EH (cell line): ENCODE measurements around the gene ARL5B.
A peak's percentile ranks its signal among the peaks of the same experiment; 100 is the strongest.
"Not testable (repeated sequence)": the region's sequence is repeated elsewhere in the genome, so short reads cannot be mapped to it uniquely, and the experiment has no call there.

Experiments
- DNase-seq: peaks from one replicate; pipeline ENCODE4 v3.0.0-alpha.2; 2015; ENCODE audit warnings: low read depth

The ARL5B gene, protein sequence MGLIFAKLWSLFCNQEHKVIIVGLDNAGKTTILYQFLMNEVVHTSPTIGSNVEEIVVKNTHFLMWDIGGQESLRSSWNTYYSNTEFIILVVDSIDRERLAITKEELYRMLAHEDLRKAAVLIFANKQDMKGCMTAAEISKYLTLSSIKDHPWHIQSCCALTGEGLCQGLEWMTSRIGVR

DNA sequence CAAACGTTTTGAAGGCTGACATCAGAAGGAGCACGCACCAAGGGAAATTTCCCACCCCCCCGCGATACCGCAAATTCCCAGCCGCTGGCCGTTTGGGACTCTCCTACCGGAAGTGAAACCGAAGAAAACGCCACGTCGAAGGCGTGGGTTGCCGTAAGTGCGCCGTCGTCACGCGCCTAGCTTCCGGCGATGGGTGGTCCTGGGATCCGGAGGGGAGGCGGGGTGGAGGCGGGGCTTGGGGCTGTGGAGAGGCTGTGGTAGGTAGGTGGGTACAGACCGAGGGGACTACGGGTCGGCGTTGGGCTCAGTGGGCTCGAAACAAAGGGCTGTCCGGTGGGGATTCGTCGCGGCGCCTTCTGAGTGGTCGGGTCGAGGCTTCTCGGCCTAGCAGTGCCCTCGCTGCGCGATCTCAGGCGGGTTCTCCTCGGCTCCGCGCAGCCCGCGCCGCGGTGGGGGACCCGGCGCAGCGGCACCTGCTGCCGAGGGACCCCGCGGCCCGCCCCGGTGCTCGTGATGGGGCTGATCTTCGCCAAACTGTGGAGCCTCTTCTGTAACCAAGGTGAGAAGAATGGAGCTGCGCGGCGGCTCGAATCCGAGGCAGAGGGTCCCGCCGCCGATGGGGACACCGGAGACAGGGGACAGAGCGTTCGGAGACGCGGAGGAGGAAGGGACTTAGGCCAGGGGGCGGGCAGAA lies at the start of gene ARL5B:
ARL5B (plus strand) TSS at position 307 of the 694 bp plus-strand sequence; CDS start at position 514, 207 bp downstream.
- peak; percentile 99 for DNase-seq

DNA sequence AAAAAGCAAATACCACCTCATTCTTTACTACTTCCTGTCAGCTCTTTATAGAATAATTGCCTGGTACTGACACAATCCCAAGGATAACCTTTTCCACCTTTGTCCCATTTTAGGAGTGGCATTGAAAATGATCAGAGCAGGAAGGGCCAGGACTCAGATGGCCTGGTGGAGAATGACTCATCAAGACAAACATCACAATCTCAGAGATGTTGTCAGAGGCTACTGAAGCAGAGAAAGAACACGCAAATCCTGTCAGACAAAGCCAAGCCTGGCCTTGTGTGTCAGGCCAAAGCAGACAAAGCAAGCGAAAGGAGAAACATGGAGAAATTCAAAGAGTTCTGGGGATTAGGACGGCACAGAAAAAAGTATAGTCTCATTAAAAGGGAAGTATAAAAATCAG lies 48.7 kb upstream of the ARL5B start:
- DNase-seq, result peak; percentile 77

DNA sequence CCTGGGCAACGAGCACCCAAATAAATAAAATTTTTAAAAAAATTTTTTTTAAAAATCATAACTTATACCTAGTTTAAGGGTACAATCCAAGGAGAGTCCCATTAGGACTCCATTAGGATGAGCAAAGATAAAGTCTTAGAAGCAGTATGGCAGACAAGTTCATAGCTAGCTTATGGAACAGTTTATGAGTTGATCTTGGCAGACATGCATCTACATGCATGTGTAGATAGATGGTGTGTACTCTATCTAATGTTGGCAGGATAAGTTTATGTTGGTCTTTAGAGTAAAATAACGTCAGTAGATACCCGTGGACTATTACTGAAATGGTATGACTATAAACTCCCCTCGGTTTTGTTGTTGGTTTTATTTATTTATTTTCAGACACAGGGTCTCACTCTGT lies 48.1 kb upstream of the ARL5B start:
- DNase-seq, result no peak

DNA sequence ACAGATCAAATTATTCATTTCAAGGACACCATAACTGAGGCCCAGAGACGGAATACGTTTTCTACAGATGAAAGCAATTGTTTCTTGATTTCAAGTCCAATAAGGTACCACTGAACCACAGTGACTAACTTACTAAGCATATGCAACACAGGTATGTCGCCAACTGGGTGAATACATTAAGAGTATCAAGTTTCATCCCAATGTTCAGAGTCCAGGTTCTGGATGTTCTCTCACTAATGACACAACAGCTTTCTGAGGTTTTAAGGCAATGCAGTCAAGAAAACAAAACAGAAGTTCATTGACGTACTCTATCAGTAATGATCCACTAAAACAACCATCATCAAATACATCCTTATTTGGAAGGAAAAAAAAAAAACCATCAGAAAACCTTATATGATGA lies 43.6 kb upstream of the ARL5B start:
- DNase-seq, result no peak

DNA sequence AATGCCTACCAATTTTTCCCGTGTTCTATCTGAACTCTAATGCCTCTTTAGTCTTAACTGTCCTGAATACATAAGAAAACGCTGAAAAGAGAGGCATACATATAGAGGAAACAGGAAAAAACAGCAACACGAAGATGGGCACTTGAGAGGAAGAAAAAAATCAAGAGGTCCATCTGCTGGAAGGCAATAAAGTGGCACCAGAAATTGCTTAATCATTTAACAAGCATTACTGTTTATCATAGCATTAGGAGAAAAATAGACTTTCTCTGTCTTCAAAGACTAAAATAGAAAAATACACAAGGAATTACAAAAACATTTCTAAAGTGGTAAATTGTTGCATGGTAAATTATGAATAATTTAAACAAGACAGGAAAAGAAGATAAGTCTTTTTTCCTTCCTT lies 42.9 kb upstream of the ARL5B start:
- peak; percentile 14 for DNase-seq

DNA sequence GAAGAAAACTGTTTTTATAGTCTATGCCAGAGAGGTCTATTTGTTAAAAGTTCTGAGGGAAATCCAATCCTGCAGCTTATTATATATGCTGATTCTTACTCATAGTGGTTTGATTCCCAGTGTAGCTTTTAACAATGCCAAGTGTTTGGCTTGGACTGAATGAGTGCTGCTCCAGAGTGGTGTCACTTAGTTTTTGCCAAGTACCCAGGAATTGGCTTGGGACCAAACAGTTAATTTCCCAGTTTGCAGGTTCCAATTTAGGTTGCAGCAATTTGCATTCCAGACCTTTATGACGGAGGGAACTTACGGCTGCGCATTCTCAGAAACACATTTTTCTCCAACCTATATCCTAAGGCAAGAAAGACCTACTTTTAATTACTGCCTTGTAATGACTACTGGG lies 40.2 kb upstream of the ARL5B start:
- no peak for DNase-seq

DNA sequence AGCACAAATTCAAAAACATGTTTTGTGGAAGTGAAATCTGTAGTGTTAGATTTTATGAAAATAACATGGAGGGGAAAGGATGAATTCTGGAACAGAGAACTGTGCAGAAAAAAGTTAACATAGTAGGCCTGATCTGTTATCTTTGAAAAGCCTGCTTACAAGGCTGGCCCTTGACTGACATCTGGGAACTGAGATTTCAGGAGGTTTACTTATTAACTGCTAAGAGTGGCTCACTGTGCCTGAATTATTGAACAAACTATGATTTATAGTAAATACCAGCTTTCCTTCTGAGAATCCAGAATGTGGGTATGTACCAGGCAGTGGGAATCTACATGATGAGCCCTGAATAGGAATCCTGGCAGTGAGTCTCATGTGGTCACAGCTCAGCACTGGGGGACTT lies 38.4 kb upstream of the ARL5B start:
- DNase-seq, result no peak

DNA sequence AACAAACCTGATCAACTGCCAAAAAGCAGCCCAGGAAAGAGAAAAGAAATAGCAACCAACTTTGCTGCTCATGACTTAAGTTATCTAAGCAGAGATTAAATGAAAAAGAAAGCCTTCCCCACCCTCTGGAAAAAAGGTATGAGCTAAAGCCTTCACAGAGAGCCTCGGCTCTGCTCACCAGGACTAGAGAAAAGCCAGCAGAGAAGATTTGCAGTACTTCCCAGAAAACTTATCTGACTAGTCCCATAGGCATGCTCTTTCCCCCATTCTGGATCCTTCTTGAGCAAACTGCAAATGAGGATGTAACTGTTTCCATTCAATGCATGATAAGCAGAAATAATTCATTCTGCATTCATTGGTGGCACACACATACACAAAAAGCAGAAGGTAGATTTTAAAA lies 35.6 kb upstream of the ARL5B start:
- peak; percentile 49 for DNase-seq

DNA sequence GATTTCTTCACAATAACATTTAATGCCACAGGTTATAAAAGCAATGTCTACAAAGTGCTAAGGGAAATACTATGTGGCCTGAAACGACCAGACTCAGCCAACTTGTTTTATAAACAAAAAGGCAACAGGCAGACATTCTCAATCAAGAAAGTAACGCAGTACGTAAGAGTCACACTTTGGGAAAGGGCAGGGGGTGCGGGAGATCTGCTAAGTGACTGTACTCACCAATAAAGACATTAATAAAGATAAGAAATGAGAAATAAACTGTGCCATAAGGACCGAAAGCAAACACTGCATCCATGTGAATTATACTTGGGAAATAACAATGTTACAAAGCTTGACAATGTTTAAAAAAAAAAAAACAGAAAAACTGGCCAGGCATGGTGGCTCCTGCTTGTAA lies 33.3 kb upstream of the ARL5B start:
- no peak for DNase-seq

DNA sequence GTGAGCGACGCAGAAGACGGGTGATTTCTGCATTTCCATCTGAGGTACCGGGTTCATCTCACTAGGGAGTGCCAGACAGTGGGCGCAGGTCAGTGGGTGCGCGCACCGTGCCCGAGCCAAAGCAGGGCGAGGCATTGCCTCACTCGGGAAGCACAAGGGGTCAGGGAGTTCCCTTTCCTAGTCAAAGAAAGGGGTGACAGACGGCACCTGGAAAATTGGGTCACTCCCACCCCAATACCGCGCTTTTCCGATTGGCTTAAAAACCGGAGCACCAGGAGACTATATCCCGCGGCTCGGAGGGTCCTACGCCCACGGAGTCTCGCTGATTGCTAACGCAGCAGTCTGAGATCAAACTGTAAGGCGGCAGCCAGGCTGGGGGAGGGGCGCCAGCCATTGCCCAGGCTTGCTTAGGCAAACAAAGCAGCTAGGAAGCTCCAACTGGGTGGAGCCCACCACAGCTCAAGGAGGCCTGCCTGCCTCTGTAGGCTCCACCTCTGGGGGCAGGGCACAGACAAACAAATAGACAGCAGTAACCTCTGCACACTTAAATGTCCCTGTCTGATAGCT lies 31.7 kb upstream of the ARL5B start:
- peak; percentile 74 for DNase-seq

DNA sequence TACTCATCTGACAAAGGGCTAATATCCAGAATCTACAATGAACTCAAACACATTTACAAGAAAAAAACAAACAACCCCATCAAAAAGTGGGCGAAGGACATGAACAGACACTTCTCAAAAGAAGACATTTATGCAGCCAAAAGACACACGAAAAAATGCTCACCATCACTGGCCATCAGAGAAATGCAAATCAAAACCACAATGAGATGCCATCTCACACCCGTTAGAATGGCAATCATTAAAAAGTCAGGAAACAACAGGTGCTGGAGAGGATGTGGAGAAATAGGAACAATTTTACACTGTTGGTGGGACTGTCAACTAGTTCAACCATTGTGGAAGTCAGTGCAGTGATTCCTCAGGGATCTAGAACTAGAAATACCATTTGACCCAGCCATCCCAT lies 26.7 kb upstream of the ARL5B start:
- not testable (repeated sequence) for DNase-seq

DNA sequence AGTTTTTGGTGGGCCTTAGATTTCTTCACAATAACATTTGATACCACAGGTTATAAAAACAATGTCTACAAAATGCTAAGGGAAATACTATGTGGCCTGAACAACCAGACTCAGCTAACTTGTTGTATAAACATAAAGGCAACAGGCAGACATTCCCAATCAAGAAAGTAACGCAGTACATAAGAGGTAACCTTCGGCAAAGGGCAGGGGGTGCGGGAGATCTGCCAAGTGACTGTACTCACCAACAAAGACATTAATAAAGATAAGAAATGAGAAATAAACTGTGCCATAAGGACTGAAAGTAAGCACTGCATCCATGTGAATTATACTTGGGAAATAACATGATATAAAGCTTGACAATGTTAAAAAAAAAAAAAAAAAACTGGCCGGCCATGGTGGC lies 23.2 kb upstream of the ARL5B start:
- DNase-seq, result no peak

DNA sequence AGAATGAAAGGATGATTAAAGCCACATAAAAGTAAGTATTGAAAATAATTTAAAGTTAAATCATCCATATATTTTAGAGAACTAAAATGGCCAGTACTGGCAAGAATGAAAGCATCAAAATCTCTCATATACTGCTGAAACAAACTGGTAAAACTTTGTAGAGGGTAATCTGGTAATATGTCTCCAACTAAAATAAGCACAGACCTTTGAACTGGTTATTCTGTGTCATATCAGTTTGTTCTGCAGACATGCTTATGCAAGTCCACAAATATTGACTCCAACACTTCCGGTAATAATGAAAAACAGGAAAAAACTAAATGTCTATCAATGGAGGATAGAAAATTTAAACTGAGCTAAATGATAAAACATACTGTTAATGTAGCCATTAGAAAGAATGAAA lies 21.8 kb upstream of the ARL5B start:
- not testable (repeated sequence) for DNase-seq

DNA sequence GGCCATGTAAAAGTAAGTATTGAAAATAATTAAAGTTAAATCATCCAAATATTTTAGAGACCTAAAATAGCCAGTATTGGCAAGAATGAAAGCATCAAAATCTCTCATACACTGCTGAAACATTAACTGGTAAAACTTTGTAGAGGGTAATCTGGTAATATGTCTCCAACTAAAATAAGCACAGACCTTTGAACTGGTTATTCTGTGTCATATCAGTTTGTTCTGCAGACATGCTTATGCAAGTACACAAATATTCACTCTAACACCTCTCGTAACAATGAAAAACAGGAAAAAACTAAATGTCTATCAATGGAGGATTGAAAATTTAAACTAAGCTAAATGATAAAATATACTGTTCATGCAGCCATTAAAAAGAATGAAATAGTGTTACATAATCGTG lies 19.5 kb upstream of the ARL5B start:
- DNase-seq, result not testable (repeated sequence)

DNA sequence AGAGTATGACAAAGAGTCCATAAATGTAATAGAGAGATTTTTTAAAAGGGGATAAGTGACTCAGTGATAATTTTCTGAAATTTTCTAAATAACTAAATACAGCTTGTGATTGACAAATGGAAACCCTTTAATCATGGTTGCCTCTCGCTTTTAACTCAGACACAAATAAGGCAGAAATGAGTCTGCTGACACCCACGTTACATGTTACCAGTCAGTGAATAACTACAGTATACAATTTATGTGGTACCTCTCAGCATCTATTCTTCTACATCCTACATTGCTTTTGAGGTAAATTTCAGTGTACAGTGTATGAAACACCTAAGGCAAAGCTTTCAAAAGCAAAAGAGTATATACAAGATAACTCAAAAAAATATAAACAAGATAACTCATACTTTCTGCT lies 12.1 kb upstream of the ARL5B start:
- DNase-seq, result no peak

DNA sequence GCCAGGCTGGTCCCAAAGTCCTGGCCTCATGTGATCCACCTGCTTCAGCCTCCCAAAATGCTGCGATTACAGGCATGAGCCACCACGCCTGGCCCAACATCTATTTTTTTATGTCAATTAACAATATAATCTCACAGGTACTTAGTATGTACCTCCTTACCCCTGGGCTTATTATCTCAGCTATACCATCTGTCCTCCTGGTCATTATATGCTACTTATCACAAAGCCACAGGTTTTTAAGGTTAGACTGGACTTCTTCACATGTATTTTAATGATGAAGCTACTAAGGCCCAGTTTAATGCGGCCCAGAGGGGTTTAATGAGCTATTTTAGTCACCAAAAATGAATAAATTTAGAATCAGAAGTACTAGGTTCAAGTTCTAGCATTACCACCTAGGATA lies 11.3 kb upstream of the ARL5B start:
- no peak for DNase-seq

DNA sequence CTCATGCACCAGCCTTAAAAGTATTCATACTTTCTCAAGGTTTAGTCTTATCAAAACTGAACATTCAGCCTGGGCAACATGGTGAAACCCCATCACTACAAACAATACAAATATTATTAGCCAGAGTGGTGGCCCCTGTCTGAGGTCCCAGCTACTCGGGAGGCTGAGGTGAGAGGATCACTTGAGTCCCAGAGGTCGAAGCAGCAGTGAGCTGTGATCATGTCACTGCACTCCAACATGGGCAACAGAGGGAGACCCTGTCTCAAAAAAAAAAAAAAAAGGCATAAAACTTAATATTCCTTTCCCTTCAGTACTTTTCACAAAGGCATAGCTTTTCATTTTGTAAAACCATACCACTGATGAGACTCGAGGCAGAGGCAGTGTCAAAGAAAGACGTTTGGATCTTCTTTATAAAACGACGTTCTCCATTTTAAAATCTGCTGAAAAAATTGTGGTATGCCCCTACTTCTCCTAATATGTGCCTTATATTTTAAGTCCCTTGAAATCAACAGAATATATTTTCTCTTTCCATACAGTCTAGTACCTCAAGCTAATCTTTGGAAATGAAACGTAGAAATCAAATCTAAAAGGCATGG lies 9.8 kb upstream of the ARL5B start:
- DNase-seq, result no peak

DNA sequence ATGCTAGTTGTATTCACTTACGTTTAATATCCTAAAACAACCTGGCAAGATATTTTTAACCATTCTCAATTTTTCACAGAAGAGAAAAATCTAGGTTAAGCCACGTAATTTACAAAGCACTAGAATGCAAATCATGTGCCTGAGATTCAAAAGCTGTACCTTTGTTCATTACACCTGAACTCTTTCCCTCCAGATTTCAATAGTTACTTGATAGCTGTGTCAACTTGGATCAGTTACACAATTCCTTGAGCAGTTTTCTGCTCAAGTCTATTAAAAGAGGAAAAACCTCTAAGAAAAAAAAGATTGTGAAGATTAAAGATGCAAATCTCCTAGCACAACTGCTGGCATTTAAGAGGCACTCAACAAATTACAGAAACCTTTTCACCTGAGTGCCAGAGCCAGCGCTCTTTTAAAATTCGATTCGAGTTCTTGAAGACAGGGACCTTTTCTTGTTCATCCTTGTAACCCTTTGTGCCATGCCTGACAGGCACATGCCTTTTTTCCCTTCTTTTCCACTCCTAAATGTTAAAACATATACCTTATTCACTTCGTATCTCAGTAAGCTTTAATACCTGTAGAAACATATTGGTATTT lies 8.7 kb upstream of the ARL5B start:
- DNase-seq, result no peak

DNA sequence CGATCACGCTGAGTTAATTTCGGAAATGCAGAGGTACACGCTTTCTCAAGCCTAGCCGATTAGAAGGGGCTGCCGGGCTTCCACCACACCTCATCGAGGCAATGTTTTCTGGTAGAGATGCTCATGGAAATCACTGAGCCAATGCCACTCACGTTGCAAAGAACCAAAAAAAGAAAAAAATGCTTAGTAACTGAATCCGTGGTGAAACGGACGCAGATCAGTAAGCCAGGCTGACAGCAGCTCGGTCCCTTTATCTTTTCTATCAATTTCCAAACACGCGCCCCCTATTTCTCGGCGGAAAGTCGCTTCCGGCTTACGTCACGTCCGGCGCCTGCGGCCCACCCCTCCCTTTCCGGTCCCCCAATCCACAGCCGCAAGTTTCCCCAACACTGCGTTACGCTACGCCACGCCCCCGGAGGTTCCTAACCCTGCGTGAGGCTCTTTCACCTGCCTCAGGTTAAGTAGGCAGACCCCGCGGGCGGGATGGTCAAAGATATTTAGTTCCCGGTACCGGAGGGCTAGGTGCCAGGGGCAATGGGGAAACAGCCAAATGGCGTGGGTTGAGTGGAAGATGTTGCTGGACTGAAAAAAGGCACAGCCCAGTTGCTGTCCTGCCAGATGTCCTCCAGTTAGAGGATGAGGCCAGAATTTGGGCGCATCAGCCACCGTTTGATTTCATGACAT lies 7.8 kb upstream of the ARL5B start, which contains the start of gene NSUN6:
NSUN6 (minus strand) TSS at position 264 of the 684 bp plus-strand sequence. CDS start 384 bp downstream, outside the sequence.
- peak; percentile 86 for DNase-seq

DNA sequence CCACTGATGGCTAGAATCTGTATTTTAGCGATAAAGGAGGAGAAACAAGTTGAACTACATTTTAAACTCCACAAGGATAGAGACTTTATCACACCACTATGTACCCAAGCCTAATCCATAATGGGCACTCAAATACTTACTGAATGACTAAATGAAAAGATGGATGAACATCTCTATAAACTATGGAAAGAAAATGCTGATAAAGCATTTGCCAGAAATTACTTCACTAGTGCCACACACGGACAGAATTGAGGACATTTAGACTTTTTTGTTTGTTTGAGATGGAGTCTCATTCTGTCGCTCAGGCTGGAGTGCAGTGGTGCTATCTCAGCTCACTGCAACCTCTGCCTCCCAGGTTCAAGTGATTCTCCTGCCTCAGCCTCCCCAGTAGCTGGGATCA lies 6.1 kb upstream of the ARL5B start:
- DNase-seq, result no peak

DNA sequence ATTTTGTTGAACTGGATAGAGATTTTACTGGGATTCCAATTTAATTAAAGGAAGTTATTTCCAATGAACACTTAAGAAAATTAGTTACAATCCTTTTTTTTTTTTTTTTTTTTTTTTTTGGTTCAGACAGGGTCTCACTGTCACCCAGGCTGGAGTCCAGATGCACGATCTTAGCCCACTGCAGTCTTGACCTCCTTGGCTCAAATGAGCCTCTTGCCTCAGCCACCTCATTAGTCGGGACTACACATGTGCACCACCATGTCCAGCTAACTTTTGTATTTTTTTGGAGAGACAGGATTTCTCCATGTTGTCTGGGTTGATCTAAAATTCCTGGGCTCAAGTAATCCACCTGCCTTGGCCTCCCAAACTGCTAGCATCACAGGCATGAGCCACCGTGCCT lies 2.5 kb upstream of the ARL5B start:
- DNase-seq, result no peak
